OCI-LY1 (cell line): Measurements from ENCODE around the gene ASCL5.

ENCODE experiments used
- EZH2 ChIP-seq: fragments of 200-600 bp; sonication (generic), shearing (Covaris generic); IDR thresholded peaks from 2 replicates; pipeline ENCODE4 v1.8.0; 2017; ENCODE audit warnings: borderline replicate concordance, mixed run types, mild to moderate bottlenecking, antibody characterized with exemption, low read length, moderate library complexity, mixed read lengths
- TF ChIP-seq, protein P1 (sequence below): fragments of 200-600 bp; sonication (generic), shearing (Covaris generic); IDR thresholded peaks from 2 replicates; pipeline ENCODE4 v1.5.1; 2017; ENCODE audit warnings: mild to moderate bottlenecking, antibody characterized with exemption, low read length, moderate library complexity, mixed read lengths

DNA sequence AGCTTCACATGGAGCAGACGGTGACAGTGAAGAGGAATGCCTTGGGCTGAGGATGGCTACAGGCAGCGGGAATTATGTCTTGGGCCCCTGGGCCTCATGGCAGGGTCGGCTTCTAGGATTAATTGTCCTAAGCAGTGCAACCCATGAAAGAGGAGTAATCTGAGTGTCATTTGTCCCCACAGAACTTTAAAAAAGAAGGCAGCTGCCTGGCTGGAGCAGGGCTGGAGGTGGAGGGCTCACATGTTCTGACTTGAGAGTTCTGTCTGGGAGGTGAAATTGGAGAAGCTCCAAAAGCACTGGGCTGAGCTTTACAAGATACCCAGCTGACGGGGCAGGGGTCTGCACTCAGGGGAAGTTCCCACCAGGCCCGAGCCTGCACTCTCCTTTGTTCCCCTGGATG, 37.4 kb downstream of the ASCL5 start:
- TF ChIP-seq, protein P1, sequence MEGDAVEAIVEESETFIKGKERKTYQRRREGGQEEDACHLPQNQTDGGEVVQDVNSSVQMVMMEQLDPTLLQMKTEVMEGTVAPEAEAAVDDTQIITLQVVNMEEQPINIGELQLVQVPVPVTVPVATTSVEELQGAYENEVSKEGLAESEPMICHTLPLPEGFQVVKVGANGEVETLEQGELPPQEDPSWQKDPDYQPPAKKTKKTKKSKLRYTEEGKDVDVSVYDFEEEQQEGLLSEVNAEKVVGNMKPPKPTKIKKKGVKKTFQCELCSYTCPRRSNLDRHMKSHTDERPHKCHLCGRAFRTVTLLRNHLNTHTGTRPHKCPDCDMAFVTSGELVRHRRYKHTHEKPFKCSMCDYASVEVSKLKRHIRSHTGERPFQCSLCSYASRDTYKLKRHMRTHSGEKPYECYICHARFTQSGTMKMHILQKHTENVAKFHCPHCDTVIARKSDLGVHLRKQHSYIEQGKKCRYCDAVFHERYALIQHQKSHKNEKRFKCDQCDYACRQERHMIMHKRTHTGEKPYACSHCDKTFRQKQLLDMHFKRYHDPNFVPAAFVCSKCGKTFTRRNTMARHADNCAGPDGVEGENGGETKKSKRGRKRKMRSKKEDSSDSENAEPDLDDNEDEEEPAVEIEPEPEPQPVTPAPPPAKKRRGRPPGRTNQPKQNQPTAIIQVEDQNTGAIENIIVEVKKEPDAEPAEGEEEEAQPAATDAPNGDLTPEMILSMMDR = no peak
- TF ChIP-seq EZH2 = no peak
